GM06990 (cell line): Measurements from ENCODE around the gene LOC128125822.

Experiments
- DNase-seq: peaks from one replicate; pipeline ENCODE4 v3.0.0-alpha.2; 2011; ENCODE audit not compliant: insufficient read length; ENCODE audit errors: extremely low read depth
- H3K27me3 ChIP-seq: replicated peaks from 2 replicates; pipeline ENCODE4 v1.6.0; 2011; ENCODE audit warnings: low read length; ENCODE audit not compliant: control insufficient read depth, insufficient read depth
- H3K36me3 ChIP-seq: 2 replicates; pipeline ENCODE4 v1.5.1; 2011; ENCODE audit warnings: low read length; ENCODE audit not compliant: control insufficient read depth, insufficient read depth
- H3K4me3 ChIP-seq: replicated peaks from 2 replicates; pipeline ENCODE4 v1.5.1; 2011; ENCODE audit warnings: low read depth, mild to moderate bottlenecking, control low read depth, low read length
- CTCF ChIP-seq: IDR thresholded peaks from 2 replicates; pipeline ENCODE4 v1.5.1; 2011; ENCODE audit warnings: low read length, control low read depth, mild to moderate bottlenecking, inconsistent platforms; ENCODE audit not compliant: insufficient read depth, poor library complexity, severe bottlenecking

Gene LOC128125822

GRCh38 chr6:63578757-63579156 is 6.5 kb downstream of the LOC128125822 start:
- TF ChIP-seq CTCF: no peak
- Histone ChIP-seq H3K27me3 (no peaks in the 10 kb centered on the region), H3K4me3 (no peak overlapping the region), H3K36me3 (peaks cover 10% of the 10 kb centered on the region)
- no peak for DNase-seq

- Histone ChIP-seq H3K4me3 (no peak overlapping the region), H3K36me3 (peaks cover 10% of the 10 kb centered on the region), H3K27me3 (no peaks in the 10 kb centered on the region)
- no peak for DNase-seq
- TF ChIP-seq CTCF: no peak
Observed at GRCh38 chr6:63579937-63580703, 7.8 kb downstream of the LOC128125822 start.

GRCh38 chr6:63580704-63580961 is 8.4 kb downstream of the LOC128125822 start:
- Histone ChIP-seq H3K4me3 (no peak overlapping the region), H3K36me3 (peaks cover 10% of the 10 kb centered on the region), H3K27me3 (no peaks in the 10 kb centered on the region)
- TF ChIP-seq CTCF: no peak
- DNase-seq: no peak

- no peak for DNase-seq
Observed at GRCh38 chr6:63581355-63582013, 9.2 kb downstream of the LOC128125822 start.

GRCh38 chr6:63582579-63583231 is 10.4 kb downstream of the LOC128125822 start:
- DNase-seq: no peak
- no peaks in the 10 kb centered on the region for H3K27me3 ChIP-seq
- H3K4me3 ChIP-seq: no peak overlapping the region
- TF ChIP-seq CTCF: no peak
- H3K36me3 ChIP-seq: peaks cover 8% of the 10 kb centered on the region

More at GRCh38 chr6:63581355-63582013, 9.2 kb downstream of the LOC128125822 start:
- no peaks in the 10 kb centered on the region for H3K27me3 ChIP-seq
- no peak overlapping the region for H3K4me3 ChIP-seq
- H3K36me3 ChIP-seq: peaks cover 8% of the 10 kb centered on the region
- TF ChIP-seq CTCF: no peak
